Naive B cell (primary cell): ENCODE results near the gene ERLIN1. TPM values are rescaled to one million over a fixed set of nuclear protein-coding genes. Genes with fewer than 3 reads are reported as not detected.

Source experiments
- ATAC-seq, 2 donors: fragments of 150-1000 bp; cut with Tn5 transposase; 2 replicates each; pipeline ENCODE4 v1.10.0; 2021; ENCODE audit warnings: low read depth in 2 of 2, mild to moderate bottlenecking in 2 of 2, moderate library complexity in 2 of 2
- DNase-seq: peaks from one replicate; pipeline ENCODE4 v3.0.0; 2022
- H3K27ac Mint-ChIP-seq, 6 donors: one replicate each; pipeline ENCODE4 v1.8.0; 2020 to 2022; ENCODE audit warnings: mild to moderate bottlenecking in 6 of 6, mixed read lengths in 6 of 6, moderate library complexity in 5 of 6, inconsistent platforms in 2 of 6
- H3K27me3 Mint-ChIP-seq, 3 donors: one replicate each; pipeline ENCODE4 v1.8.0; 2021 to 2022; ENCODE audit warnings: mixed read lengths in 3 of 3, mild to moderate bottlenecking in 1 of 3
- H3K36me3 Mint-ChIP-seq, 2 donors: one replicate each; pipeline ENCODE4 v1.8.0; 2020 to 2022; ENCODE audit warnings: mixed read lengths in 2 of 2, inconsistent platforms in 1 of 2, mild to moderate bottlenecking in 1 of 2
- H3K4me1 Mint-ChIP-seq, 3 donors: one replicate each; pipeline ENCODE4 v1.8.0; 2020 to 2022; ENCODE audit warnings: mixed read lengths in 3 of 3, inconsistent platforms in 1 of 3, mild to moderate bottlenecking in 1 of 3, moderate library complexity in 1 of 3
- H3K4me3 Mint-ChIP-seq, 8 donors: one replicate each; pipeline ENCODE4 v1.8.0; 2020 to 2022; ENCODE audit warnings: mild to moderate bottlenecking in 8 of 8, mixed read lengths in 8 of 8, moderate library complexity in 8 of 8, inconsistent platforms in 2 of 8
- H3K9me3 Mint-ChIP-seq, 7 donors: one replicate each; pipeline ENCODE4 v1.8.0; 2020 to 2022; ENCODE audit warnings: mixed read lengths in 7 of 7, mild to moderate bottlenecking in 5 of 7, inconsistent platforms in 2 of 7, moderate library complexity in 1 of 7
- polyA plus RNA-seq, 6 donors: library from polyadenylated mRNA; unstranded; fragments of 300-500 nt; fragmentation: Illumina TruSeq; gene quantifications; one replicate each; pipeline ENCODE4 v1.2.3, GENCODE V29; 2021; ENCODE audit warnings: low read depth in 6 of 6

Gene ERLIN1
- polyA plus RNA-seq, result 10 to 100 TPM in 2 of 6 donors, 1 to 10 TPM in 4; 3.4 to 14.6 (median 9.8) TPM

GRCh38 chr10:100185364-100186252 is at the start of gene ERLIN1:
TSS of gene ERLIN1 (minus strand) at chr10:100186029. CDS start at chr10:100185626, 403 bp downstream.
- H3K36me3 Mint-ChIP-seq, result peaks cover 0 to 9% of the 10 kb centered on the region in 2 donors
- ATAC-seq (peak; percentile 93), DNase-seq (peak; percentile 94)
- H3K4me3 Mint-ChIP-seq, result peak within 1 kb of the TSS; percentile 95 to 99 (median 98)
- H3K27me3 Mint-ChIP-seq, result no peaks in the 10 kb centered on the region
- peaks cover 36 to 43% (median 40%) of the 10 kb centered on the region in 3 donors for H3K4me1 Mint-ChIP-seq
- H3K27ac Mint-ChIP-seq, result peak within 1 kb of the TSS; percentile 97 to 99 (median 98)
- no peaks in the 10 kb centered on the region for H3K9me3 Mint-ChIP-seq

DNA sequence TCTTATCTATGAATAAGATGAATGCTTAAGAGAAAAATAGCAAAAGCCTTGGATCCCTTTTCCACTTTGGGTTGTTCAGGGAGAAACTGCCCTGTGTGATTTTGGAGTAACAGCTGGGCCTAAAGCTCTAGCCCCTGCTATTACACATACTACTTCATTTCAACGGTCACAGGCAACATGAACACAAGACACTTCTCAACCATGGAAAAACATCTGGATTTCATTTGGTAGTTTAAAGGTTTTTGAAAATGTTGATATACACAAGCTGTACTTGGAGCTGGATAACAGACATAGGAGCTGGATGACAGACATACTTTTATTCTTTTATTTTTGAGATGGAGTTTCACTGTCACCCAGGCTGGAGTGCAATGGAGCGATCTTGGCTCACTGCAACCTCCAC is 46.3 kb upstream of the ERLIN1 start:
- H3K27ac Mint-ChIP-seq, result peak overlapping the region in 3 of 6 donors; percentile 15 to 47 (median 41)
- peaks cover 26 to 30% (median 29%) of the 10 kb centered on the region in 3 donors for H3K4me1 Mint-ChIP-seq
- H3K27me3 Mint-ChIP-seq, result no peaks in the 10 kb centered on the region
- H3K4me3 Mint-ChIP-seq, result peak overlapping the region in 1 of 8 donors; percentile 47
- DNase-seq, result no peak
- H3K36me3 Mint-ChIP-seq, result peaks cover 0 to 16% of the 10 kb centered on the region in 2 donors
- peaks cover 0 to 2% (median 0%) of the 10 kb centered on the region in 7 donors for H3K9me3 Mint-ChIP-seq
- no peak for ATAC-seq

DNA sequence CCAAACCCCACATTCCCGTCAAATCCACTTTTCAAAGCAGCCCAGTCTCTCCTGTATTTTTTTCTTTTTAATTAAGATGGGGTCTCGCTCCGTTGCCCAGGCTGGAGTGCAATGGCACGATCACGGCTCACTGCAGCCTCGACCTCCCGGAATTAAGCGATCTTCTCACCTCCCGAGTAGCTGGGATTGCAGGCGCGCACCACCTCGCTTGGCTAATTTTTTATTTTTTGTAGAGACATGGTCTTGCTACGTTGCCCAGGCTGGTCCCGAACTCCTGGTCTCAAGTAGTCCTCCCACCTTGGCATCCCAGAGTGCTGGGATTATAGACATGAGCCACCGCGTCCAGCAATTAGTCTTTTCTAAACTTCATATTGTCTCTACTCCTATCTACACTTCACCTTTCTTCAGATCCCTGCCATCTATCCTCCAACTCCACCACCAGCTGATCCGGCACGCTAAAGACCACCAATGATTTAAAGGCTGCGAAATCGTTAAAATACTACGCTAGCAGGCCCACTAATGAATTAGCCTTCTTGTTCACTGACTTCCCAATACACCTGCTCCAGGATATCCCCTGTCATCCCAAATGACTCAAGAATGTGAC is 44.1 kb upstream of the ERLIN1 start:
- Mint-ChIP-seq H3K27ac (peak overlapping the region; percentile 83 to 98 (median 94)), H3K36me3 (peaks cover 0 to 10% of the 10 kb centered on the region in 2 donors), H3K4me1 (peaks cover 29 to 30% (median 29%) of the 10 kb centered on the region in 3 donors), H3K27me3 (no peaks in the 10 kb centered on the region), H3K9me3 (peaks cover 0 to 2% (median 0%) of the 10 kb centered on the region in 7 donors), H3K4me3 (peak overlapping the region; percentile 81 to 99 (median 92))
- DNase-seq, result no peak
- no peak for ATAC-seq

DNA sequence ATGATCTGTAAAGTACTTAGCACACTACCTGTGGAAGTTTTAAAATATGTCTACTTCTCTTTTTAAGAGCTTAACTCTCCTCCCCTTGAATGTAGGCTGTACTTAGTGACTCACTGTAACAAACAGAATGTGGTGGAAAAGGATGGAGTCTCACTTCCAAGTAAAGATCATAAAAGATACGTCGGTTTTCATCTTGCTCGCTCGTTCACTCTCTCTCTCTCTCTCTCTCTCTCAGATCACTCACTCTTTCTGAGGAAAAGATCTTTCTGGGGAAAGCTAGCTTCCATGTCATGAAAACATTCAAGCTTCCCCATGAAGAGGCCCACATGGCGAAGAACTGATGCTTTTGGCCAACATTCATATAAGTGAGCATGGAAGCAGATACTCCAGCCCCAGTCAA is 38.0 kb upstream of the ERLIN1 start:
- Mint-ChIP-seq H3K4me1 (peaks cover 13 to 18% (median 13%) of the 10 kb centered on the region in 3 donors), H3K27me3 (no peaks in the 10 kb centered on the region), H3K9me3 (no peaks in the 10 kb centered on the region), H3K4me3 (peak overlapping the region in 1 of 8 donors; percentile 34), H3K27ac (peak overlapping the region in 2 of 6 donors; percentile 47 to 72), H3K36me3 (peaks cover 7 to 22% of the 10 kb centered on the region in 2 donors)
- ATAC-seq, result no peak
- no peak for DNase-seq

DNA sequence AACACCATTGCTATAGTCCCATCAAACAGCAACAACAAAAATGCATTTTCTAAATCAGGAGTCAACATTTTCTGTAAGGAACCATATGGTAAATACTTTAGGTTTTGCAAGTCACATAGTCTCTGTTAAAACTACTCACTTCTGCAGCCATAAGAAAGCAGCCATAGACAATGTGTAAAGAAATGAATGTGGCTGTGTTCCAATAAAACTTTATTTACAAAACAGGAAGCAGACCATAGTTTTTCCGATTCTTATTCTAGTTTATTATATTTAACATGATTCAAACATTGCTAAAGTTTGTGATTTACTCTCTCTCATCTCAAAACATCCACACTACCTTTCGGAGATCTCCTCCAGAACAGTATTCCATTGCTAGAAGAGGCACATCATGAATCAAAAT is 36.7 kb upstream of the ERLIN1 start:
- Mint-ChIP-seq H3K4me3 (no peak overlapping the region), H3K36me3 (peaks cover 7 to 26% of the 10 kb centered on the region in 2 donors), H3K4me1 (peaks cover under 1 to 9% (median 5%) of the 10 kb centered on the region in 3 donors), H3K9me3 (no peaks in the 10 kb centered on the region), H3K27me3 (no peaks in the 10 kb centered on the region), H3K27ac (no peak overlapping the region)
- ATAC-seq, result no peak
- DNase-seq, result no peak

GRCh38 chr10:100216006-100216405 is 30.2 kb upstream of the ERLIN1 start:
- no peak for ATAC-seq

DNA sequence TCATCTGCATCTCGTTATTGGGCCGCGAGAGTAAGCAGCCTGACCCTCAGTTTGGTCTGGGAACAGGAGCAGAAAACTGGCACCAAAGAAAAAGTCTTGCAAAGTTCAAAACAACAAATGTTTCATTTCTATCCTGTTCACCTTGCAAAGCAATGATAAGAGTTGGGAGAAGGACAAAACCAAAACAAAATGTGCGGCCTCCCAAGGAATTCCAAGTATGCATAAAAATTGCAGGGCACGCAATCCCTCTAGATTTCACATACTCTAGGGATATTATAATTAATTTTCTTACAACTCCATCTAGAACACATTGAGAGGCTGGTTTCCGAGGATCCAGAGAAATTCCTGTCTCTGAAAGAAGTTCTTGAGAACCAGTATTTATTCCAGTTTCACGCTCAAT is 23.5 kb upstream of the ERLIN1 start:
- H3K4me1 Mint-ChIP-seq, result no peaks in the 10 kb centered on the region
- H3K4me3 Mint-ChIP-seq, result no peak overlapping the region
- H3K27ac Mint-ChIP-seq, result no peak overlapping the region
- DNase-seq, result no peak
- no peaks in the 10 kb centered on the region for H3K9me3 Mint-ChIP-seq
- no peaks in the 10 kb centered on the region for H3K27me3 Mint-ChIP-seq
- peaks cover 14 to 26% of the 10 kb centered on the region in 2 donors for H3K36me3 Mint-ChIP-seq
- no peak for ATAC-seq

More at GRCh38 chr10:100216006-100216405, 30.2 kb upstream of the ERLIN1 start:
- no peaks in the 10 kb centered on the region for H3K27me3 Mint-ChIP-seq
- H3K9me3 Mint-ChIP-seq, result no peaks in the 10 kb centered on the region
- no peak overlapping the region for H3K27ac Mint-ChIP-seq
- H3K4me3 Mint-ChIP-seq, result no peak overlapping the region
- H3K36me3 Mint-ChIP-seq, result peaks cover 26 to 40% of the 10 kb centered on the region in 2 donors
- DNase-seq, result no peak
- H3K4me1 Mint-ChIP-seq, result no peaks in the 10 kb centered on the region

- H3K4me1 Mint-ChIP-seq, result no peaks in the 10 kb centered on the region
- H3K27me3 Mint-ChIP-seq, result no peaks in the 10 kb centered on the region
- H3K9me3 Mint-ChIP-seq, result no peaks in the 10 kb centered on the region
- H3K27ac Mint-ChIP-seq, result peak overlapping the region in 1 of 6 donors; percentile 82
- DNase-seq, result no peak
- H3K4me3 Mint-ChIP-seq, result peak overlapping the region in 1 of 8 donors; percentile 52
- no peak for ATAC-seq
- H3K36me3 Mint-ChIP-seq, result peaks cover 16 to 26% of the 10 kb centered on the region in 2 donors
These were observed 22.4 kb upstream of the ERLIN1 start for GRCh38 chr10:100208276-100208675.

GRCh38 chr10:100204370-100204769 is 18.5 kb upstream of the ERLIN1 start:
- ATAC-seq, result no peak
- DNase-seq, result no peak
- Mint-ChIP-seq H3K27ac (no peak overlapping the region), H3K4me3 (no peak overlapping the region), H3K36me3 (peaks cover 22 to 42% of the 10 kb centered on the region in 2 donors), H3K9me3 (no peaks in the 10 kb centered on the region), H3K4me1 (no peaks in the 10 kb centered on the region), H3K27me3 (no peaks in the 10 kb centered on the region)

- Mint-ChIP-seq H3K27me3 (no peaks in the 10 kb centered on the region), H3K27ac (no peak overlapping the region), H3K9me3 (no peaks in the 10 kb centered on the region), H3K4me1 (no peaks in the 10 kb centered on the region), H3K4me3 (no peak overlapping the region), H3K36me3 (peaks cover 36 to 54% of the 10 kb centered on the region in 2 donors)
- ATAC-seq (no peak), DNase-seq (no peak)
These were observed 15.7 kb upstream of the ERLIN1 start for GRCh38 chr10:100201549-100201948.

- Mint-ChIP-seq H3K36me3 (peaks cover 15 to 25% of the 10 kb centered on the region in 2 donors), H3K4me3 (no peak overlapping the region), H3K27me3 (no peaks in the 10 kb centered on the region), H3K27ac (no peak overlapping the region), H3K9me3 (no peaks in the 10 kb centered on the region), H3K4me1 (peaks cover 0 to 4% (median 1%) of the 10 kb centered on the region in 3 donors)
- DNase-seq (no peak), ATAC-seq (no peak)
These were observed 8.9 kb upstream of the ERLIN1 start for GRCh38 chr10:100194711-100195110.

DNA sequence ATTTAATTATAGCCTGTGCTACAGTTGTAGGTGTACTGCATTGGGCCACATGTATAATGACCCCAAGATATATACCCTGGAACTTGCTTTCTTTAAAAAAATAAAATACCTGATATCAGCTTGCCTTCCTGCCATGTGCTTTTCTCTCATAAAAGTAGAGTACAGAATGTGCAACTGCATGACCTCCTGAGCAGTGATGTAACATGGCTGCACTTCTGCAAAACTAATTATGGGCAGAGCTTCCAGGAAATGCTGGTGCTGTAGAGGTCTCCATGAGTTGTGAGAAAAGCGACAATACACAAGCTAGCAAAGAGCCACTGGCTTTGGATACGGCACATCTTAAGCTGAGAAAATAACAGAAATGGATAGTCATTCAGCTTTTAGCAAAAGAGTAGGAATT is 6.5 kb upstream of the ERLIN1 start:
- H3K27me3 Mint-ChIP-seq, result no peaks in the 10 kb centered on the region
- peaks cover under 1 to 14% of the 10 kb centered on the region in 2 donors for H3K36me3 Mint-ChIP-seq
- H3K9me3 Mint-ChIP-seq, result no peaks in the 10 kb centered on the region
- DNase-seq, result no peak
- no peak for ATAC-seq
- no peak overlapping the region for H3K4me3 Mint-ChIP-seq
- H3K27ac Mint-ChIP-seq, result no peak overlapping the region
- H3K4me1 Mint-ChIP-seq, result peaks cover 6 to 8% (median 7%) of the 10 kb centered on the region in 3 donors
